CD4-positive, alpha-beta T cell treated with Interleukin-17A for 4 hours (primary cell): ENCODE data around the gene KRTAP2-4.
"Not testable (repeated sequence)": the region's sequence is repeated elsewhere in the genome, so short reads cannot be mapped to it uniquely, and the experiment has no call there.

ENCODE experiments used
- DNase-seq: peaks from one replicate; pipeline ENCODE4 v3.0.0-alpha.2; 2020; ENCODE audit warnings: mixed read lengths

KRTAP2-4 gene

GRCh38 chr17:41034346-41034935 is 31.2 kb downstream of the KRTAP2-4 start, which contains the start of gene KRTAP1-3:
Gene KRTAP1-3, minus strand, starts transcription at chr17:41034874. Its CDS starts 53 bp downstream, at chr17:41034821.
- DNase-seq: not testable (repeated sequence)

- no peak for DNase-seq
These were observed 35.9 kb downstream of the KRTAP2-4 start, which contains the start of gene KRTAP1-4 for GRCh38 chr17:41029633-41030245. Gene KRTAP1-4, minus strand, starts transcription at chr17:41030195. Its CDS starts 117 bp downstream, at chr17:41030078.

GRCh38 chr17:41026715-41027471 is 38.8 kb downstream of the KRTAP2-4 start, which contains the start of gene KRTAP1-5:
Gene KRTAP1-5, minus strand, starts transcription at chr17:41027208. Its CDS starts 53 bp downstream, at chr17:41027155.
- DNase-seq: no peak

- no peak for DNase-seq
These were observed 41.0 kb downstream of the KRTAP2-4 start for GRCh38 chr17:41024697-41025096.

- no peak for DNase-seq
These were observed 45.3 kb downstream of the KRTAP2-4 start for GRCh38 chr17:41020336-41020735.

GRCh38 chr17:41019415-41019814 is 46.3 kb downstream of the KRTAP2-4 start:
- DNase-seq: no peak

GRCh38 chr17:41018541-41018940 is 47.1 kb downstream of the KRTAP2-4 start:
- DNase-seq: no peak

- DNase-seq: no peak
These were observed 49.0 kb downstream of the KRTAP2-4 start for GRCh38 chr17:41016578-41017215.

- DNase-seq: no peak
These were observed 50.2 kb downstream of the KRTAP2-4 start for GRCh38 chr17:41015454-41015853.
